ENCODE measurements around the gene SUGCT.
A peak's percentile ranks its signal among the peaks of the same experiment; 100 is the strongest.

The SUGCT gene

DNA sequence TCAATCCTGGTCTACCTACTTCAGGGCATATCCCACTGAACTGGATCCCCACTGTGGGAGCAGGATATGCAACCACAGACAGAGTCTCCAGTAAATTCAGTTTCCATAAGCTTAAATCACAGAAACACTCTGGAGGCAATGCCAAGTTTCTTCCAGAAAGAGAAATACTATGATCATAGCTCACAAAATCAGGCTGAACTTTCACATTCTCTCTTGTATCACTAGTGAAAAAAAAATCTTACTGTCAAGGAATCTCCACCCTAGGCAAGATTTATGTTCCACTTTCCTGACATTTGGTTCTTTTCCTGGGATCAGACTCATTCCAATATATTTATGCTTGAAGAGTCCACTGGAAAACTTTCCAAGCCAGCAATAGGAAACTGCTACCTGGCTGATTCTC lies 749.0 kb downstream of the SUGCT start:
- Histone ChIP-seq H3K4me3 (no peak overlapping the region), H3K27me3 (no peaks in the 10 kb centered on the region), H3K9ac (no peak overlapping the region), H4K20me1 (no peaks in the 10 kb centered on the region), H3K27ac (no peak overlapping the region), H3K4me1 (peaks cover 0 to 25% (median 14%) of the 10 kb centered on the region in 10 experiments; a peak in 16 of 20 replicates), H3K9me3 (replicated peaks in 1 of 11) (0 out of 22 replicates have a peak, but pooled peaks cover 0 to 8% (median 0%) of the 10 kb centered on the region in 11 experiments), H3K36me3 (no peaks in the 10 kb centered on the region), H3K4me2 (no peak overlapping the region)
- TF ChIP-seq Cebpa-rat (IDR thresholded peaks at IDR 0.05), result no peak

DNA sequence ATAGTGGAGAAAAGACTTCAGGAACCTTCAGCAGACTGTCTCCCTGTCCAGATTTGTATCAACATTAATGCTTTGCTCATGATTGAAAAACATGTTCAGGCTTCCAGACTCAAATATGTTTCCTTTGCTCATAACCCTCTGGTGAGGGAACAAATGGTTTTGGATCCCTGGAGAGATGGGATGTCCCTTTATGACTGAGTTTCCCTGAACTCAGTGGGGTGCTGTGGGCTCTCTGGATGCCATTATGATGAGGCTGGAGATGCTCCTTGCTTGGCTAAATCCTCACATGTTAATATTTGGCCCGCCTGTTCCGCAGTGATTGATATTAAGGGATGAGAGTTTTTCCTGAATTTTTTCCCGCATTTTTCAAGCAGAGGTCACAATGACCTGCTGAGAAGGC lies 749.4 kb downstream of the SUGCT start:
- TF ChIP-seq Cebpa-rat (IDR thresholded peaks at IDR 0.05), result no peak
- Histone ChIP-seq H3K4me3 (no peak overlapping the region), H3K4me2 (peak overlapping the region in 5 of 11 experiments; percentile 28 to 70 (median 39); a peak in 6 of 22 replicates), H4K20me1 (no peaks in the 10 kb centered on the region), H3K36me3 (no peaks in the 10 kb centered on the region), H3K27me3 (no peaks in the 10 kb centered on the region), H3K9ac (no peak overlapping the region), H3K9me3 (replicated peaks in 1 of 11) (0 out of 22 replicates have a peak, but pooled peaks cover 0 to 8% (median 0%) of the 10 kb centered on the region in 11 experiments), H3K27ac (no peak overlapping the region), H3K4me1 (peaks cover 0 to 28% (median 14%) of the 10 kb centered on the region in 10 experiments; a peak in 16 of 20 replicates)

DNA sequence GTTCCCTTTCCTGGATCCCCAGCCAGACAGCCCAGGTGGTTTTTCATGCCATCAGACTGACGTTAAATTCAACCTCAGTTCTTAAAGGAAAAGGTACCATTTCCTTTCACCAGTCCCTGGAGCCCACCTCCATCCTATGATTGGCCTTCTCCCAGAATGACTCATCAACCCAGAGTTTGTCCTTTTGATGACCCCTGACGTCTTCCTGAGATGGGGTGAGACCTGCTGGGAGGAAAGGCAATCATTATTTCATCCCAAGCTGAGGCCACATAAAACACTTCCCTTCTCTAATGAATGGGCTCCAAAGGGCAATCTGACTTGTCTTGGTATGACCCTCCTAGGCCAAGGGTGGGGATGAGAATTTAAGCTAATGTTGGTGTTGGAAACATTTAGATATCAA lies 750.7 kb downstream of the SUGCT start:
- no peaks in the 10 kb centered on the region for H4K20me1 ChIP-seq
- H3K27me3 ChIP-seq, result no peaks in the 10 kb centered on the region; a peak in 1 of 22 replicates
- no peaks in the 10 kb centered on the region for H3K36me3 ChIP-seq
- H3K9me3 ChIP-seq (replicated peaks in 1 of 11), result peaks cover 0 to 4% (median 3%) of the 10 kb centered on the region in 11 experiments; a peak in 4 of 22 replicates
- no peak overlapping the region for H3K9ac ChIP-seq
- H3K4me1 ChIP-seq, result peaks cover 0 to 28% (median 14%) of the 10 kb centered on the region in 10 experiments; a peak in 16 of 20 replicates
- H3K4me2 ChIP-seq, result peak overlapping the region in 10 of 11 experiments; percentile 18 to 70 (median 42); a peak in 19 of 22 replicates
- no peak for TF ChIP-seq Cebpa-rat (IDR thresholded peaks at IDR 0.05)
- no peak overlapping the region for H3K4me3 ChIP-seq
- no peak overlapping the region for H3K27ac ChIP-seq

DNA sequence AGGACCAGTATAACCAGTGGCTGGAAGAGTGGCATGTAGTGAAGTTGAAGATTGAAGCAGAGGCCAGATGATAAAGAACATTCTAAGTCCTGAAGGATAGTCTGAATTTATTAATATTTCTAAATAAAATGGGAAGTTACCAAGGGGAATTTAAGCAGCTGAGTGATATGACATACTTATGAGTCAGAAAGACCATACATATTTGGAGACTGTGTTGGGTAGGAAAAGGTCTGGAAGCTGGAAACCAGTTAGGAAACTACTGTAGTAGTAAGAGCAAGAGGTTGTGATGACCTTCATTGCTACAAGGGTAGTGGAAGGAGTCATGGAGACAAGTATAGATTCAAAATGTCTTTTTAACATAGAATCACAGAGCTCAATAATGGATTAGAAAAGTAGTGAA lies 752.3 kb downstream of the SUGCT start:
- Histone ChIP-seq H3K9me3 (replicated peaks in 1 of 11) (peaks cover 3 to 18% (median 10%) of the 10 kb centered on the region in 11 experiments; a peak in 16 of 22 replicates), H3K4me2 (no peak overlapping the region), H3K4me1 (peaks cover 0 to 25% (median 12%) of the 10 kb centered on the region in 10 experiments; a peak in 16 of 20 replicates), H3K36me3 (no peaks in the 10 kb centered on the region), H3K4me3 (no peak overlapping the region), H3K27me3 (no peaks in the 10 kb centered on the region; a peak in 1 of 22 replicates), H4K20me1 (no peaks in the 10 kb centered on the region), H3K9ac (no peak overlapping the region), H3K27ac (no peak overlapping the region)
- TF ChIP-seq Cebpa-rat (IDR thresholded peaks at IDR 0.05), result no peak

DNA sequence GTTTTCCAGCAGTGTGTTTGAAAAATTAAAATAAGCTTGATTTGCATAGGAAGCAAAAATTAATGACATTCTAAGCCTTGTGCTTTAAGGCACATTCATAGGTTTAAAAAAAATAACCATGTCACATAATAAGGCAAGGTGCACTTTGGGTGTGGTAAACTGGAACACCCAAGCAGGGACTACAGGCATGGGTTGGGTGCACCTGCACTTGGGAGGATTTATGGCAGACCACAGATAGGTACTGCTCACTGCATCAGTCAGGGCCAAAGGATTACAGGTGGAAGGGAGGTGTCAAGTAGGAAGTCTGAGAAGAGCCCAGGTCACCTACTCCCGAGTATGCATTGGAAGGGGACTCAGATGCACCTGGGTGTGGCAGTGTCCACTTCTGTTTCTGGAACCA lies 753.7 kb downstream of the SUGCT start:
- Histone ChIP-seq H3K4me2 (no peak overlapping the region), H3K4me1 (peaks cover 0 to 21% (median 11%) of the 10 kb centered on the region in 10 experiments; a peak in 16 of 20 replicates), H3K9me3 (replicated peaks in 1 of 11) (peaks cover 3 to 19% (median 10%) of the 10 kb centered on the region in 11 experiments; a peak in 16 of 22 replicates), H3K9ac (no peak overlapping the region), H3K4me3 (no peak overlapping the region), H3K36me3 (no peaks in the 10 kb centered on the region), H3K27ac (no peak overlapping the region), H4K20me1 (no peaks in the 10 kb centered on the region), H3K27me3 (no peaks in the 10 kb centered on the region; a peak in 1 of 22 replicates)
- no peak for TF ChIP-seq Cebpa-rat (IDR thresholded peaks at IDR 0.05)

DNA sequence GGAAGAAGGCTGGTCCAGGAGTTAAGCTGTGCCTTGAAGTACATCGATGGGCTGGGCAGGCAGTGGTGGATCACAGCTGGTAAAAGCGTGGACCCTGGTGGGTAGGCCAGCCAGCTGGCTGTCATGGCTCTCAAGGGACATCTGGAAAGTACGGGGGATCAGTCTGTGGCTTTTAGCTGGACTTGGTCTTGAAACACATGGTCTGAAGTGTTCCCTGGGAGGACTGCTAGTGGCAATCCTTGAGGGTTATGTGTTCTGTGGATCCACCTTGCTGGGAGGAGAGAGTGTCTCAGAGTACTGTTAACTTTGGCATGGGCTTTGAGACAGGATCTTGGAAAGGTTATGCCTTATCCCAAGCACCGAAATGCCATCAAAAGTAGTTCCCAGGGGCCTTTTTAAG lies 754.3 kb downstream of the SUGCT start:
- peaks cover 3 to 19% (median 10%) of the 10 kb centered on the region in 11 experiments; a peak in 16 of 22 replicates for H3K9me3 ChIP-seq (replicated peaks in 1 of 11)
- no peak overlapping the region for H3K9ac ChIP-seq
- H3K27me3 ChIP-seq, result no peaks in the 10 kb centered on the region; a peak in 1 of 22 replicates
- no peak overlapping the region for H3K27ac ChIP-seq
- no peak overlapping the region for H3K4me2 ChIP-seq
- no peaks in the 10 kb centered on the region for H3K36me3 ChIP-seq
- no peak for TF ChIP-seq Cebpa-rat (IDR thresholded peaks at IDR 0.05)
- no peaks in the 10 kb centered on the region for H4K20me1 ChIP-seq
- no peak overlapping the region for H3K4me3 ChIP-seq
- peaks cover 0 to 21% (median 11%) of the 10 kb centered on the region in 10 experiments; a peak in 16 of 20 replicates for H3K4me1 ChIP-seq

DNA sequence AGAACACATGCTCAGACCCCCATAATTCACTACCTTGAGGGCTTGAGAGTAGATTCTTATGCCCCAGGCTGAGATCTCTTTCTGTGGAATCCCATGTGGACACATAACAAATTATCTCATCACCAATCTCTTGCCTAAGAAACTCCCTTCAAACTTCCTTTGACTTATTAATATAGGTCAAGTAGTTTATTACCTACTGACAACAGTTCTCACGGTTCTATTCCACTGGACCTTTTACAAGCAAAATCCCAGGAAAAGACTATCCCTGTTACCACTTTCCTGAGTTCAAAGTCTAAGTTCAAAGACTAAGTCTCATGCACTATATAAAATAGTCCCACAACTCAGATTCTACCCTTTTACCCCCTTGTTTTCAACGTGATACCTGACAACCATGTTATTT lies 754.7 kb downstream of the SUGCT start:
- H3K9ac ChIP-seq, result no peak overlapping the region
- no peaks in the 10 kb centered on the region for H3K36me3 ChIP-seq
- TF ChIP-seq Cebpa-rat (IDR thresholded peaks at IDR 0.05), result no peak

DNA sequence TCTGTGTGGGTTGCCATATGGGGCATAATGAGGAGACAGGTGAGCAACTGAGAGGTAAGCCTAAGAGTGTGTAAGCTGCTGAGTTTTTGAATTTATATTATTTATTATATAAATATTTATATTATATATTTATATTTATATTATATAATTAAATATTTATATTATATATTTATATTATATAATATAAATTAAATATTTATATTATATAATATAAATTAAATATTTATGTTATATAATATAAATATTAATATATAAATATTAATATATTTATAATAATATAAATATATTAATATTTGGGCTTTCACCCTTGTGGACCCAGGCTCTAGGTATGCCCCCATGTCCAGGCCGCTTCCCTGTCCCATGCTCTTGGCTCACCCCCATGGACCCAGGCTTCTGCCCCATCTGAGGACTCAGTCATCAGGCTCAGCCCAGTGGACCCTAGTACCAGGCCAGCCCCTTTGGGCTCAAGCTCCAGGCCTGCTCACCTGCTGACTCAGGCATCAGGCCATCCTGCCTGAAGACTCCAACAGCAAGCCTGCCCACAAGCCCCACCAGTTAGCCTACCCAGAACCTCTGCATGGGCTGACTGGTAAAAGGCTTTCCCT lies 755.4 kb downstream of the SUGCT start:
- TF ChIP-seq Cebpa-rat (IDR thresholded peaks at IDR 0.05), result no peak
- peaks cover 0 to 11% (median 5%) of the 10 kb centered on the region in 10 experiments; a peak in 16 of 20 replicates for H3K4me1 ChIP-seq
- H3K4me3 ChIP-seq, result no peak overlapping the region
- no peak overlapping the region for H3K27ac ChIP-seq
- no peaks in the 10 kb centered on the region for H4K20me1 ChIP-seq
- no peak overlapping the region for H3K4me2 ChIP-seq
- no peak overlapping the region for H3K9ac ChIP-seq
- H3K9me3 ChIP-seq (replicated peaks in 1 of 11), result peaks cover 3 to 23% (median 13%) of the 10 kb centered on the region in 11 experiments; a peak in 17 of 22 replicates
- H3K36me3 ChIP-seq, result no peaks in the 10 kb centered on the region
- no peaks in the 10 kb centered on the region; a peak in 1 of 22 replicates for H3K27me3 ChIP-seq

More for the DNA sequence above, 754.7 kb downstream of the SUGCT start:
- no peak overlapping the region for H3K4me2 ChIP-seq
- H3K4me3 ChIP-seq, result no peak overlapping the region
- peaks cover 3 to 19% (median 10%) of the 10 kb centered on the region in 11 experiments; a peak in 16 of 22 replicates for H3K9me3 ChIP-seq (replicated peaks in 1 of 11)
- peaks cover 0 to 17% (median 9%) of the 10 kb centered on the region in 10 experiments; a peak in 16 of 20 replicates for H3K4me1 ChIP-seq
- no peaks in the 10 kb centered on the region; a peak in 1 of 22 replicates for H3K27me3 ChIP-seq
- no peaks in the 10 kb centered on the region for H4K20me1 ChIP-seq
- H3K27ac ChIP-seq, result no peak overlapping the region

DNA sequence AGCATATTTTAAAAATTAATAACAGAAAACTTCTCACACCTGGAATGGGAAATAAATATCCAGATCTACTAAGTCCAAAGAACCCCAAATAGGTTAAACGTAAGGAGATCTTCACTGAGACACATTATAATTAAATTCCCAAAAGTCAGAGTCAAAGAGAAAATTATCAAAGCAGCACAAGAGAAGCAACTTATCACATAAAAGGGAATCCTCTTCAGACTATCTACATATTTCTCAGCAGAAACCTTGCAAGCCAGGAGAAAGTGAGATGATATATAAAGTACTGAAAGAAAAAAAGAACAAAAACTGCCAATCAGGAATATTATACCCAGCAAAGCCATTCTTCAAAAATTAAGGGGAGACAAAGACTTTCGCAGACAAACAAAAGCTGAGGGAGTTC lies 756.4 kb downstream of the SUGCT start:
- Histone ChIP-seq H3K4me3 (no peak overlapping the region), H3K36me3 (no peaks in the 10 kb centered on the region), H3K9me3 (replicated peaks in 1 of 11) (peaks cover 4 to 34% (median 17%) of the 10 kb centered on the region in 11 experiments), H4K20me1 (no peaks in the 10 kb centered on the region), H3K27ac (no peak overlapping the region), H3K9ac (no peak overlapping the region), H3K4me1 (peaks cover 0 to 5% (median 0%) of the 10 kb centered on the region in 10 experiments; a peak in 2 of 20 replicates), H3K4me2 (no peak overlapping the region), H3K27me3 (no peaks in the 10 kb centered on the region; a peak in 1 of 22 replicates)
- TF ChIP-seq Cebpa-rat (IDR thresholded peaks at IDR 0.05), result no peak
